MM.1S (cell line): ENCODE results near the gene IGSF9B.

Source experiments
- CTCF ChIP-seq: fragments of 300-600 bp; sonication (generic); IDR thresholded peaks from 2 replicates; pipeline ENCODE4 v1.5.1; 2016; ENCODE audit warnings: antibody characterized with exemption, low read length, mixed read lengths
- EZH2 ChIP-seq: fragments of 300-600 bp; sonication (generic); optimal IDR thresholded peaks from 2 replicates; pipeline ENCODE3; 2017; ENCODE audit warnings: low read depth, mild to moderate bottlenecking, antibody characterized with exemption, low read length, mixed read lengths
- EZH2phosphoT487 ChIP-seq: fragments of 300-600 bp; sonication (generic); IDR thresholded peaks from 2 replicates; pipeline ENCODE4 v1.6.1; 2018; ENCODE audit warnings: antibody characterized with exemption, low read length

- TF ChIP-seq CTCF (no peak), EZH2 (no peak), EZH2phosphoT487 (no peak)
These were observed 26.6 kb downstream of the IGSF9B start for GRCh38 chr11:133930053-133930766.
